ENCODE data around the gene MOCS2. TPM values are rescaled to one million over a fixed set of nuclear protein-coding genes. Genes with fewer than 3 reads are reported as not detected.
"Not testable (repeated sequence)": the region's sequence is repeated elsewhere in the genome, so short reads cannot be mapped to it uniquely, and the experiment has no call there.

The MOCS2 gene
- polyA plus RNA-seq, 3 donors from 2014 or later, result 33.3 to 59.9 (median 40.7) TPM

DNA sequence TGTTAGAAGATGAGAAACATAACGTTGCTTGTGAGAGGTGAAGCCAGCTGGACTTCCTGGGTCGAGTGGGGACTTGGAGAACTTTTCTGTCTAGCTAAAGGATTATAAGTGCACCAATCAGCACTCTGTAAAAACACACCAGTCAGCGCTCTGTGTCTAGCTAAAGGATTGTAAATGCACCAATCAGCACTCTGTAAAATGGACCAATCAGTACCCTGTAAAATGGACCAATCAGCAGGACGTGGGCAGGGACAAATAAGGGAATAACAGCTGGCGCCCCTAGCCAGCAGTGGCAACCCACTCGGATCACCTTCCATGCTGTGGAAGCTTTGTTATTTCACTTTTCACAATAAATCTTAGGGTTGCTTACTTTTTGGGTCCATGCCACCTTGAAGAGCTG, 2.8 kb upstream of the MOCS2 start:
- H3K9me3 Mint-ChIP-seq; DNase-seq; H3K4me3 Mint-ChIP-seq; H3K36me3 Mint-ChIP-seq; H3K27ac Mint-ChIP-seq; H3K27me3 Mint-ChIP-seq (ENCODE audit: low read depth in 3 of 3): not testable (repeated sequence)
- H3K4me1 Mint-ChIP-seq, result peaks cover 21 to 31% of the 10 kb centered on the region in 2 donors

GRCh38 chr5:53111139-53111538, 1.6 kb upstream of the MOCS2 start:
- DNase-seq, result no peak
- H3K36me3 Mint-ChIP-seq, result peaks cover 0 to 9% (median 0%) of the 10 kb centered on the region in 3 donors
- H3K27me3 Mint-ChIP-seq (ENCODE audit: low read depth in 3 of 3), result peaks cover 0 to 1% (median 0%) of the 10 kb centered on the region in 3 donors
- no peaks in the 10 kb centered on the region for H3K9me3 Mint-ChIP-seq
- peak overlapping the region in 4 of 5 donors; percentile 3 to 97 (median 94) for H3K4me3 Mint-ChIP-seq
- no peak overlapping the region for H3K27ac Mint-ChIP-seq
- H3K4me1 Mint-ChIP-seq, result peaks cover 23 to 42% of the 10 kb centered on the region in 2 donors

DNA sequence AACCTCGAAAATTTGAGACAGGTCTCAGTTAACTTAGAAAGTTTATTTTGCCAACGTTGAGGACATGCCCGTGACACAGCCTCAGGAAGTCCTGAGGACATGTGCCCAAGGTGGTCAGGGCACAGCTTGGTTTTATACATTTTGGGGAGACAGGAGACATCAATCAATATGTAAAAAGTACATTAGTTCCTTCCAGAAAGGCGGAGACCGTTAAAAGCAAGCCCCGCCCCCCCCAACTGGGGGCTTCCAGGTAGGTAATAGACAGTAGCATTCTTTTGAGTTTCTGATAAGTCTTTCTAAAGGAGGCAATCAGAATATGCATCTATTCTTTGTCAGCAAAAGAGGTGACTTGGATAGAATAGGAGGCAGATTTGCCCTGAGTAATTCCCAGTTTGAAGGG, 599 bp upstream of the MOCS2 start:
- Mint-ChIP-seq H3K4me1 (peaks cover 27 to 51% of the 10 kb centered on the region in 2 donors), H3K27ac (peak overlapping the region; percentile 77 to 95 (median 91)), H3K9me3 (no peaks in the 10 kb centered on the region), H3K27me3 (ENCODE audit: low read depth in 3 of 3) (peaks cover 0 to 1% (median 0%) of the 10 kb centered on the region in 3 donors), H3K36me3 (peaks cover 0 to 14% (median 0%) of the 10 kb centered on the region in 3 donors), H3K4me3 (peak overlapping the region; percentile 90 to 97 (median 95))
- no peak for DNase-seq

DNA sequence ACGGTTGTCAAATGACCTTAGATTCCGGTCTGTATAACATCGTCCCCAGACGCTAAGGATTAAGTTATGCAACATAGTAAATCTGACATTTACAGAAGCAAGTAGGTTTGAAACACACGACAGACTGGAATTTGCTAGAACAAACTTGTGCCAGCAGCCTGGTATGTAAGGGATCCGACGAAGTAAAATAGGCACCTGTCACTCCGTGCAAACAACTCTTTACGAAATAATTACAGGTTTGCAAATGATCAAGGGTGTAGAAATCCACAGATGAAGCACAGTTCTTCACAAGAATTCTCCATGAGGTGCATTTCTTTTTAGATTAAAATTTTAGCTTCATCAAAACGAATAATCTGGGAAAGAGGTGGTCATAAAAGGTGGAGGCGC, 508 bp downstream of the MOCS2 start:
- Mint-ChIP-seq H3K9me3 (no peaks in the 10 kb centered on the region), H3K4me1 (peaks cover 27 to 55% of the 10 kb centered on the region in 2 donors), H3K36me3 (peaks cover 0 to 11% (median 0%) of the 10 kb centered on the region in 3 donors), H3K27me3 (ENCODE audit: low read depth in 3 of 3) (peaks cover 0 to 1% (median 0%) of the 10 kb centered on the region in 3 donors), H3K27ac (peak overlapping the region; percentile 77 to 95 (median 88)), H3K4me3 (peak overlapping the region; percentile 90 to 97 (median 95))
- DNase-seq, result no peak

DNA sequence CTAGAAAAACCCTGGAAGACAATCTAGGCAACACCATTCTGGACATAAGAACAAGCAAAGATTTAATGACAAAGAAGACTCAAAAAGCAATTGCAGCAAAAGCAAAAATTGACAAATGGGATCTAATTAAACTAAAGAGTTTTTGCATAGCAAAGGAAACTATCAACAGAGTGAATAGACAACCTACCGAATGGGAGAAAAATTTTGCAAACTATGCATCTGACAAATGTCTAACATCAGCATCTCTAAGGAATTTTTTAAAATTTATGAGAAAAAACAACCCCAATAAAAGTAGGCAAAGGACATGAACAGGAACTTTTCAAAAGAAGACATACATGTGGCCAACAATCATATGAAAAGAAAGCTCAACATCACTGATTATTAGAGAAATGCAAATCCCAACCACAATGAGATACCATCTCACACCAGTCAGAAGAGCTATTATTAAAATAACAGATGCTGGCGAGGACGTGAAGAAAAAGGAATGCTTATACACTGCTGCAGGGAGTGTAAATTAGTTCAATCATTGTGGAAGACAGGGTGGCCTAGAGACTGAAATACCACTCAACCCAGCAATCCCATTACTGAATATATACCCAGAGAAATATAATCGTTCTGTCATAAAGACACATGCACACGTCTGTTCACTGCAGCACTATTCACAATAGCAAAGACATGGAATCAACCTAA, 3.8 kb downstream of the MOCS2 start:
- Mint-ChIP-seq H3K4me1 (peaks cover 25 to 54% of the 10 kb centered on the region in 2 donors), H3K9me3 (no peaks in the 10 kb centered on the region), H3K27ac (no peak overlapping the region), H3K36me3 (peaks cover 7 to 22% (median 7%) of the 10 kb centered on the region in 3 donors), H3K27me3 (ENCODE audit: low read depth in 3 of 3) (peaks cover 0 to 1% (median 0%) of the 10 kb centered on the region in 3 donors), H3K4me3 (no peak overlapping the region)
- no peak for DNase-seq

- peaks cover 3 to 8% of the 10 kb centered on the region in 2 donors for H3K4me1 Mint-ChIP-seq
- H3K27me3 Mint-ChIP-seq (ENCODE audit: low read depth in 3 of 3), result no peaks in the 10 kb centered on the region
- no peak for DNase-seq
- H3K4me3 Mint-ChIP-seq, result no peak overlapping the region
- peaks cover 22 to 43% (median 24%) of the 10 kb centered on the region in 3 donors for H3K36me3 Mint-ChIP-seq
- H3K9me3 Mint-ChIP-seq, result no peaks in the 10 kb centered on the region
- no peak overlapping the region for H3K27ac Mint-ChIP-seq
Observed at GRCh38 chr5:53100606-53101005, 9.0 kb downstream of the MOCS2 start.

DNA sequence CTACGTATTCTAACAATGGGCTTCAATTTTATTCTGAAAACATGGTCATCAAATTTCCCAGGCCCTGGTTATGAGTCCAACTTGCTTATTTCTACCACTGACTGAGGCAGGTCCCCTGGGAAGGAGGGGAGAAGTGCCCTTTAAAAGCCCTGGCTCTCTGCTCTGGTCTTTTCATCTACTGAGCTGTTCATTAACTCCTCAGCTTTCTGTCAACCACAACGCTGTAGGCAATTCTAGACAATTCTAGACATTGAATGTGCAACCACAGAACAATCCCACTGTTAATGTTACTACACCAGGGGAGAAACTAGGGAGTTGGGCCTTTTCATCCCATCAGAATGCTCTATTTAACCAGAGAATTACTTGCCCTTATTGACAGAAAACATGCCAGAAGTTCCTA, 10.0 kb downstream of the MOCS2 start:
- H3K4me1 Mint-ChIP-seq, result no peaks in the 10 kb centered on the region
- H3K36me3 Mint-ChIP-seq, result peaks cover 22 to 41% (median 24%) of the 10 kb centered on the region in 3 donors
- no peak overlapping the region for H3K4me3 Mint-ChIP-seq
- no peak for DNase-seq
- H3K27me3 Mint-ChIP-seq (ENCODE audit: low read depth in 3 of 3), result no peaks in the 10 kb centered on the region
- H3K27ac Mint-ChIP-seq, result no peak overlapping the region
- H3K9me3 Mint-ChIP-seq, result no peaks in the 10 kb centered on the region

DNA sequence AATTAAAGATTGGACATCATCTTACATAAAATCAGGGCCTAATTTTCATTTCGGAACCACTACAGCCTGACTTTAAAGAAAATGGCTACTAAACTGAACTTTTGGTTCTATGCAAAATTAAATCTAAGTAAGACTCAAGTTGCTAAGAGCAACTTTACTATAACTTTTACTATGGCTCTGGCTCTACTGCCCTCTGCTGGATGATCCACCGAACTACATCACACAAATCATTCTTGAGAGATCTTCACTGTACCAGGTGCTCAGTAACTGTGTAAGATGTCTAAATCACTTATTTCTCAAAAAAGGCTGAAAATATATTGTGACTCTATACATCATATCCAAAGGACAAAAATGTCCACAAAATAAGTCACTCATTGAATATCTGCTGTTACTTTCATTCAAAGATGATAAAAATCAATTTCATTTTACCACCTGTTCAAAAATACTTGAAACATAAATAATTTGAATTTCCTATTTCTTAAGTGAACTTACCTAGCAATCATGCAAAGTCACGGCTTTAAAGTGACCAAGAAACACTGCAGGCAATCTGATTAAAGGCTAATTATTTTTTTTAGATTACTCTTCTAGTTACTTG, 13.5 kb downstream of the MOCS2 start:
- Mint-ChIP-seq H3K4me3 (no peak overlapping the region), H3K27me3 (ENCODE audit: low read depth in 3 of 3) (no peaks in the 10 kb centered on the region), H3K4me1 (no peaks in the 10 kb centered on the region), H3K27ac (no peak overlapping the region), H3K36me3 (peaks cover 15 to 32% (median 17%) of the 10 kb centered on the region in 3 donors), H3K9me3 (no peaks in the 10 kb centered on the region)
- DNase-seq, result peak; percentile 41 to 48 (median 43)

DNA sequence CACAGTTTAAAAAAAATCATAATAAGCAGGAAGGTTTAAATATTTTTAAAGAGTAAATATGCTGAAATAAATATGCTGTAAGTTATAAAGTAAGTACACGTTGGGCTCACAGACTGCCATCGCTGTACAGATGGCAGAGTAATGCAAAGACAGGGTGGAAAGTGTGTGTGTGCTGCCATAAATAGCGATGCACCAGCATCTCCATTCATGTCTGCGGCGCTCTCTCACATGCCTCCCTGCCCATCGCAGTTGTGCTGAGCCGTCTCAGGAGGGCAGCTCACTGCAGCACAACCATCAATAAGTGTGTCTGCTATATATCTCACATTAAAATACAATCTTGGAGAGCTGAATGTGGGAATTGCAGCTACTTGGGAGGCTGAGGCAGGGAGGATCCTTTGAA, 14.3 kb downstream of the MOCS2 start:
- no peaks in the 10 kb centered on the region for H3K9me3 Mint-ChIP-seq
- H3K36me3 Mint-ChIP-seq, result peaks cover 15 to 29% (median 17%) of the 10 kb centered on the region in 3 donors
- no peaks in the 10 kb centered on the region for H3K4me1 Mint-ChIP-seq
- H3K27me3 Mint-ChIP-seq (ENCODE audit: low read depth in 3 of 3), result no peaks in the 10 kb centered on the region
- no peak overlapping the region for H3K4me3 Mint-ChIP-seq
- no peak for DNase-seq
- no peak overlapping the region for H3K27ac Mint-ChIP-seq

- Mint-ChIP-seq H3K36me3 (peaks cover 0 to 3% (median 0%) of the 10 kb centered on the region in 3 donors), H3K4me1 (no peaks in the 10 kb centered on the region), H3K9me3 (no peaks in the 10 kb centered on the region), H3K27ac (no peak overlapping the region), H3K4me3 (no peak overlapping the region), H3K27me3 (ENCODE audit: low read depth in 3 of 3) (peaks cover 0 to 2% (median 0%) of the 10 kb centered on the region in 3 donors)
- DNase-seq, result no peak
Observed at GRCh38 chr5:53092242-53092641, 17.3 kb downstream of the MOCS2 start.

DNA sequence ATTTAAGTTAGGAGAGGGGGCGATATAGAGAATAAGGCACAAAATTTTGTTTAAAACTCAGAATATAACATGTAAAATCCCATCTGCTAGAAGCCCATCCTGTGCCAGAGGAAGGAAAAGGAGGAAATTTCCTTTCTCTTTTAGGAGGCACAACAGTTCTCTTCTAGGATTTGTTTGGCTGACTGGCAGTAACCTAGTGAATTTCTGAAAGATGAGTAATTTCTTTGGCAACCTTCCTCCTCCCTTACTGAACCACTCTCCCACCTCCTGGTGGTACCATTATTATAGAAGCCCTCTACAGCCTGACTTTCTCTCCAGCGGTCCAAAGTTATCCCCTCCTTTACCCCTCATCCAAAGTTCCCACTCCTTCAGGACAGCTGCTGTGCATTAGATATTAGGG, 18.3 kb downstream of the MOCS2 start:
- DNase-seq, result no peak
- Mint-ChIP-seq H3K9me3 (no peaks in the 10 kb centered on the region), H3K27ac (peak overlapping the region in 1 of 6 donors; percentile 37), H3K4me3 (no peak overlapping the region), H3K4me1 (no peaks in the 10 kb centered on the region), H3K36me3 (peaks cover 0 to 2% (median 0%) of the 10 kb centered on the region in 3 donors), H3K27me3 (ENCODE audit: low read depth in 3 of 3) (peaks cover 0 to 4% (median 2%) of the 10 kb centered on the region in 3 donors)

DNA sequence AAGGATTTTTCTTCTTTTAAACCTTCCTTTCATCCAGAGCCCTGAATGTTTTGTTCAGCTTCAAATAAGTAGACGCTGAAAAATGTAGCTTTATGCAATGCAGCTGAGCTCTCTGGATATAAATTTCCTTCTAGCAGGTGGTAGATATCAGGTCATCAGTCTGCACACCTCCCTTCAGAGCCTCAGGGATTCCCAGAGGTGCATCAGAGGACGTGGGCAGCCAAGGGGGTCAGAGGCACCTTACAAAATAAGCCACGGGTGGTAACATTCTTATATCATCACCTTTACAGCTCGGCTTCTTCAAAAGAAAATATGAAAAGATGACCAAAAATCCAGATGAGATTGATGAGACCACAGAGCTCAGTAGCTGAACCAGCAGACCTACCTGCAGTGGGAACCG, 19.3 kb downstream of the MOCS2 start:
- no peaks in the 10 kb centered on the region for H3K9me3 Mint-ChIP-seq
- no peak overlapping the region for H3K4me3 Mint-ChIP-seq
- H3K27me3 Mint-ChIP-seq (ENCODE audit: low read depth in 3 of 3), result peaks cover 0 to 4% (median 2%) of the 10 kb centered on the region in 3 donors
- H3K36me3 Mint-ChIP-seq, result no peaks in the 10 kb centered on the region
- H3K27ac Mint-ChIP-seq, result no peak overlapping the region
- H3K4me1 Mint-ChIP-seq, result no peaks in the 10 kb centered on the region
- DNase-seq, result no peak

GRCh38 chr5:53089481-53089991, 20.0 kb downstream of the MOCS2 start:
- H3K4me3 Mint-ChIP-seq, result no peak overlapping the region
- no peak for DNase-seq
- no peaks in the 10 kb centered on the region for H3K36me3 Mint-ChIP-seq

GRCh38 chr5:53087621-53088121, 21.9 kb downstream of the MOCS2 start:
- peaks cover 2 to 8% (median 4%) of the 10 kb centered on the region in 3 donors for H3K27me3 Mint-ChIP-seq (ENCODE audit: low read depth in 3 of 3)
- H3K27ac Mint-ChIP-seq, result no peak overlapping the region
- no peaks in the 10 kb centered on the region for H3K4me1 Mint-ChIP-seq
- no peaks in the 10 kb centered on the region for H3K36me3 Mint-ChIP-seq
- no peak overlapping the region for H3K4me3 Mint-ChIP-seq
- H3K9me3 Mint-ChIP-seq, result no peaks in the 10 kb centered on the region
- no peak for DNase-seq

More at GRCh38 chr5:53089481-53089991, 20.0 kb downstream of the MOCS2 start:
- H3K9me3 Mint-ChIP-seq, result no peaks in the 10 kb centered on the region
- H3K27me3 Mint-ChIP-seq (ENCODE audit: low read depth in 3 of 3), result peaks cover 0 to 4% (median 2%) of the 10 kb centered on the region in 3 donors
- H3K4me1 Mint-ChIP-seq, result no peaks in the 10 kb centered on the region
- no peak overlapping the region for H3K27ac Mint-ChIP-seq

Data from immature natural killer cell (primary cell).